ENCODE results near the gene OAS2. TPM values are rescaled to one million over a fixed set of nuclear protein-coding genes. Genes with fewer than 3 reads are reported as not detected.

The OAS2 gene
- total and polyA plus RNA-seq, 10 donors: 21.0 to 71.4 (median 43.3) TPM

DNA sequence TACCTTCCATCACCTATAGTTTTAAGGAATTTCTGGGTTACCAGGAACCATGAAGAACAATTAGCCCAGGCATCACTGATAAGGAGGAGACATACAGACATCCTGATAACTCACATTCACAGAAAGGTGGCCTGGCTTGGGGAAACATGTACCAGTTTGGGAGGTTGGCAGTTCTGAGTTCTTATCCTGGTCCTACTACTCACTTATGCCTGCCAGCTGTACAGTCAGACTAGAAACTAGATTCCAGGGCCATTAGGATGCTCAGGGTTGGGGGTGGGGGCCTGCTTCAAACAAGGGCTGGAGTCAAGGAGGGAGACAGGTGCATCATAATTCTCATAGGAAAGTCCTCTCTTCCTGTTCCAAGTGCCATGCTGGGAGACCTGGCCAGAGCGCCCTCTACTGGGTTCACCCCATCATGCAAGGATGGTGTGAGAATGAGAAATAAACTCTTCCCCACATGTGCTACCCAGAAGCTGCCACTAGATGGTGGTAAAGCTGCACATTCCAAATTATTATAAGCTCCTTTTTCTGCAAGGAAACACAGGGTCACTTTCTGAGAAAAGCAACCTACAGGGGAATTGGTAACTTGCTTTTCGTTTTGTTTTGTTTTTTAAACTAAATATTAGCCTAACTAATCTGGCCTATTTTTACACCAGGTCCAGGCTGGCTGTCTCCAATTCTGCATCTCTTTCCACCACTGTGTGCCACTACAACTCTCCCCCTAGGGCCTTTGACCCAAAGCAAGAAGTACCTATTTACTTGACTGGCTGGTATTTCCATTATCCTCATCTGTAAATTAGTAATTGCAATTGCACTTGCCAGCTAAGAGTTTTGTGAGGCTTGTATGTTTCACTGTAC, 14.5 kb downstream of the OAS2 start:
- no peak overlapping the region for H3K4me3 ChIP-seq
- no peaks in the 10 kb centered on the region for H3K9me3 ChIP-seq
- intact Hi-C loops (cut with DNase I; ENCODE audit: low total_unique reads): loop anchor here (2.0 kb wide), 1 partner anchor 38 kb away; no protein-coding TSS in a partner anchor
- peaks cover 0 to 23% (median 8%) of the 10 kb centered on the region in 6 donors for H3K4me1 ChIP-seq
- no peak for DNase-seq
- H3K27ac ChIP-seq: peak overlapping the region in 1 of 8 donors; percentile 12
- peaks cover 2 to 95% (median 55%) of the 10 kb centered on the region in 6 donors for H3K36me3 ChIP-seq
- H3K27me3 ChIP-seq (replicated peaks in 1 of 7): no peaks in the 10 kb centered on the region
- 6 to 32% (median 30%) methylated on average over 2 of the region's 2 CpGs for WGBS, 5 donors
- peak in 1 of 3 donors; percentile 16 for TF ChIP-seq POLR2AphosphoS5 (IDR thresholded peaks at IDR 0.05)
- no peak for TF ChIP-seq POLR2A (IDR thresholded peaks at IDR 0.05)
- TF ChIP-seq, protein P1, sequence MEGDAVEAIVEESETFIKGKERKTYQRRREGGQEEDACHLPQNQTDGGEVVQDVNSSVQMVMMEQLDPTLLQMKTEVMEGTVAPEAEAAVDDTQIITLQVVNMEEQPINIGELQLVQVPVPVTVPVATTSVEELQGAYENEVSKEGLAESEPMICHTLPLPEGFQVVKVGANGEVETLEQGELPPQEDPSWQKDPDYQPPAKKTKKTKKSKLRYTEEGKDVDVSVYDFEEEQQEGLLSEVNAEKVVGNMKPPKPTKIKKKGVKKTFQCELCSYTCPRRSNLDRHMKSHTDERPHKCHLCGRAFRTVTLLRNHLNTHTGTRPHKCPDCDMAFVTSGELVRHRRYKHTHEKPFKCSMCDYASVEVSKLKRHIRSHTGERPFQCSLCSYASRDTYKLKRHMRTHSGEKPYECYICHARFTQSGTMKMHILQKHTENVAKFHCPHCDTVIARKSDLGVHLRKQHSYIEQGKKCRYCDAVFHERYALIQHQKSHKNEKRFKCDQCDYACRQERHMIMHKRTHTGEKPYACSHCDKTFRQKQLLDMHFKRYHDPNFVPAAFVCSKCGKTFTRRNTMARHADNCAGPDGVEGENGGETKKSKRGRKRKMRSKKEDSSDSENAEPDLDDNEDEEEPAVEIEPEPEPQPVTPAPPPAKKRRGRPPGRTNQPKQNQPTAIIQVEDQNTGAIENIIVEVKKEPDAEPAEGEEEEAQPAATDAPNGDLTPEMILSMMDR (IDR thresholded peaks at IDR 0.05 in 8 of 11, conservative IDR thresholded peaks at IDR 0.05 in 3 of 11): peak; percentile 55 to 94 (median 87)

- peaks cover 0 to 24% (median 6%) of the 10 kb centered on the region in 6 donors for H3K4me1 ChIP-seq
- H3K4me3 ChIP-seq: no peak overlapping the region
- DNase-seq: no peak
- peaks cover 0 to 95% (median 60%) of the 10 kb centered on the region in 6 donors for H3K36me3 ChIP-seq
- no peak overlapping the region for H3K27ac ChIP-seq
- WGBS, 5 donors: 83 to 95% (median 88%) methylated on average over 5 of the region's 5 CpGs
- TF ChIP-seq, protein P1 (IDR thresholded peaks at IDR 0.05 in 8 of 11, conservative IDR thresholded peaks at IDR 0.05 in 3 of 11): no peak
- no peak for TF ChIP-seq POLR2AphosphoS5 (IDR thresholded peaks at IDR 0.05)
- peaks cover 0 to 6% (median 0%) of the 10 kb centered on the region in 8 donors for H3K9me3 ChIP-seq
- intact Hi-C loops (cut with DNase I; ENCODE audit: low total_unique reads): no loop called here
- no peaks in the 10 kb centered on the region for H3K27me3 ChIP-seq (replicated peaks in 1 of 7)
These were observed 16.7 kb downstream of the OAS2 start for GRCh38 chr12:112995008-112995407.

- TF ChIP-seq POLR2AphosphoS5 (IDR thresholded peaks at IDR 0.05) (no peak), POLR2A (IDR thresholded peaks at IDR 0.05) (no peak)
- TF ChIP-seq, protein P1 (IDR thresholded peaks at IDR 0.05 in 8 of 11, conservative IDR thresholded peaks at IDR 0.05 in 3 of 11): no peak
- DNase-seq: no peak
- Histone ChIP-seq H3K4me3 (no peak overlapping the region), H3K4me1 (peaks cover 0 to 24% (median 6%) of the 10 kb centered on the region in 6 donors), H3K27ac (no peak overlapping the region), H3K9me3 (peaks cover 0 to 6% (median 0%) of the 10 kb centered on the region in 8 donors), H3K36me3 (peaks cover 0 to 95% (median 60%) of the 10 kb centered on the region in 6 donors), H3K27me3 (replicated peaks in 1 of 7) (no peaks in the 10 kb centered on the region)
- whole genome bisulfite sequencing, 5 donors: 91 to 97% (median 95%) methylated on average over 8 of the region's 8 CpGs
- intact Hi-C loops (cut with DNase I; ENCODE audit: low total_unique reads): no loop called here
These were observed 18.2 kb downstream of the OAS2 start for GRCh38 chr12:112996501-112996900.

DNA sequence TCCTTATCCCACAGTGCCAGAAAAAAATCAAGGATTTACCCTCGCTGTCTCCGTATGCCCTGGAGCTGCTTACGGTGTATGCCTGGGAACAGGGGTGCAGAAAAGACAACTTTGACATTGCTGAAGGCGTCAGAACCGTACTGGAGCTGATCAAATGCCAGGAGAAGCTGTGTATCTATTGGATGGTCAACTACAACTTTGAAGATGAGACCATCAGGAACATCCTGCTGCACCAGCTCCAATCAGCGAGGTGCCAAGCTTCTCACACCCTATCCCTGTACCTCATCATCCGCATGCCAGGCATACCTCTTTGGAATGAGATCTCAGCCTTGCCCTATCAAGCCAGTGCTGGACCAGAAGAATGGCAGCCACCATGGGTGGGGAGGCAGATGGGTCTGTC, 19.2 kb downstream of the OAS2 start:
- TF ChIP-seq POLR2A (IDR thresholded peaks at IDR 0.05) (no peak), POLR2AphosphoS5 (IDR thresholded peaks at IDR 0.05) (no peak)
- TF ChIP-seq, protein P1 (IDR thresholded peaks at IDR 0.05 in 8 of 11, conservative IDR thresholded peaks at IDR 0.05 in 3 of 11): no peak
- H3K9me3 ChIP-seq: peaks cover 0 to 6% (median 0%) of the 10 kb centered on the region in 8 donors
- intact Hi-C loops (cut with DNase I; ENCODE audit: low total_unique reads): no loop called here
- 93 to 99% (median 95%) methylated on average over 7 of the region's 7 CpGs for WGBS, 5 donors
- H3K36me3 ChIP-seq: peaks cover 0 to 95% (median 65%) of the 10 kb centered on the region in 6 donors
- no peak overlapping the region for H3K4me3 ChIP-seq
- no peak overlapping the region for H3K27ac ChIP-seq
- H3K27me3 ChIP-seq (replicated peaks in 1 of 7): no peaks in the 10 kb centered on the region
- H3K4me1 ChIP-seq: peaks cover 0 to 24% (median 6%) of the 10 kb centered on the region in 6 donors
- DNase-seq: no peak
